DND-41 (cell line): ENCODE results near the gene CACNA2D4.

Experiments
- ATAC-seq: fragments of 200-7000 bp; cut with Tn5 transposase; 3 replicates; pipeline ENCODE4 v1.9.1; 2021; ENCODE audit warnings: low read depth; ENCODE audit not compliant: insufficient read depth
- DNase-seq: peaks from one replicate; pipeline ENCODE4 v3.0.0-alpha.2; 2020
- H2AFZ ChIP-seq: 2 replicates; pipeline ENCODE4 v1.6.0; 2012; ENCODE audit warnings: low read depth, low read length
- H3K27ac ChIP-seq: 2 replicates; pipeline ENCODE4 v1.5.1; 2012; ENCODE audit warnings: low read length, inconsistent platforms
- H3K27me3 ChIP-seq: fragments of 200-600 bp; sonication (generic); 2 replicates; pipeline ENCODE4 v1.6.0; 2012; ENCODE audit warnings: low read length, mild to moderate bottlenecking, inconsistent platforms; ENCODE audit not compliant: insufficient read depth, poor library complexity
- H3K36me3 ChIP-seq: 2 replicates; pipeline ENCODE4 v1.5.1; 2012; ENCODE audit warnings: low read length, inconsistent platforms; ENCODE audit not compliant: insufficient read depth
- H3K4me1 ChIP-seq: 2 replicates; pipeline ENCODE4 v1.5.1; 2012; ENCODE audit warnings: mild to moderate bottlenecking, low read length; ENCODE audit not compliant: insufficient read depth
- H3K4me2 ChIP-seq: 2 replicates; pipeline ENCODE4 v1.6.0; 2012; ENCODE audit warnings: mild to moderate bottlenecking, moderate library complexity, low read length, inconsistent platforms; ENCODE audit not compliant: insufficient read depth
- H3K4me3 ChIP-seq, 2 experiments: fragments of 200-600 bp in 1 of 2; shearing (Covaris generic) in 1 of 2; 2 replicates each; pipeline ENCODE4 v1.5.1; 2012 to 2016; ENCODE audit warnings: inconsistent platforms in 2 of 2, low read length in 2 of 2, mild to moderate bottlenecking in 2 of 2, low read depth in 1 of 2, moderate library complexity in 1 of 2
- H3K79me2 ChIP-seq: 2 replicates; pipeline ENCODE4 v1.6.0; 2012; ENCODE audit warnings: low read length, inconsistent platforms; ENCODE audit not compliant: insufficient read depth
- H3K9ac ChIP-seq: 2 replicates; pipeline ENCODE4 v1.6.0; 2012; ENCODE audit warnings: low read depth, mild to moderate bottlenecking, inconsistent platforms, low read length, moderate library complexity
- H3K9me3 ChIP-seq: 2 replicates; pipeline ENCODE4 v1.5.1; 2012; ENCODE audit warnings: low read length, moderate library complexity, mild to moderate bottlenecking, inconsistent platforms; ENCODE audit not compliant: insufficient read depth, severe bottlenecking
- H4K20me1 ChIP-seq: 2 replicates; pipeline ENCODE4 v1.6.0; 2012; ENCODE audit warnings: low read length; ENCODE audit not compliant: insufficient read depth
- EZH2 ChIP-seq: IDR thresholded peaks from 3 replicates; pipeline ENCODE4 v1.6.1; 2012; ENCODE audit warnings: borderline replicate concordance, low read depth, mild to moderate bottlenecking, moderate library complexity, low read length, inconsistent platforms; ENCODE audit not compliant: severe bottlenecking
- TF ChIP-seq, protein P1 (sequence below): IDR thresholded peaks from 2 replicates; pipeline ENCODE4 v1.5.1; 2012; ENCODE audit warnings: borderline replicate concordance, low read length, moderate library complexity, mild to moderate bottlenecking; ENCODE audit not compliant: poor library complexity, severe bottlenecking; ENCODE audit errors: extremely low read depth

Gene CACNA2D4

DNA sequence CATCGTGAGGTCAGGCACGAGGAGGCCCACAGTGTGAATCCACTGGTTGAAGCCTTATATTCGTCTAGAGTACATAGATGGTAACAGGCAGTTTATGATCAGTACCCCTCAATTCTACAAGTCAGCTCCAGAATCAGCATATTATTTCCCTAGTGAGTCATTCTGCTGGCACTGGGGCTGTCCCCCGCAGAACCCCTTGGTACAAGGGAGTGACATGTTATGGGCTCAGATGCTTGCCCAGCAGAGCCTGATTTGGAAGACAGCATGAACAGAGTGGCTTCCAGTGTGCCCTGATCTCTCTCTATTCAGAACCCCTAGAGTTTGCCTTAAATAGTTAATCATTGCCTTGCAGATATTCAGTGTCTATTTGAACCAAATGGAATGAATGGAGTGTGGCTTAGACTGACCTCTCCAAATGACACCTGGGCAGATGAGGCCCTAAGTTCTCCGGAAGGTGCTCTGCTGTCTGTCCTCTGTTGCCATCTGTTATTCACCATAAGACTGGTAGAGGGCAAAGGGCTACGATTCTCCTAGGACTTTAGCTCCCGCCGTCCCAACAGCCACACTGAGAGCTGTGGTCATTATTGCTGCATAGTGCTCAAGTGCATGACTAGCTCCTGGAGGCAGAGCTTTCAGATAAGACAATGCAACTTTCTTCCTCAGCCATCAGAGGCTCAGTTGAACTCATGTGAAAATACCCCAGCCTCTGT is 41.1 kb downstream of the CACNA2D4 start:
- no peaks in the 10 kb centered on the region for H3K4me1 ChIP-seq
- H3K4me3 ChIP-seq: no peak overlapping the region
- no peak overlapping the region for H3K27ac ChIP-seq
- no peak for DNase-seq
- peaks cover 11% of the 10 kb centered on the region for H3K27me3 ChIP-seq
- no peak overlapping the region for H3K4me2 ChIP-seq
- H2AFZ ChIP-seq: no peak overlapping the region
- no peaks in the 10 kb centered on the region for H3K36me3 ChIP-seq
- H3K79me2 ChIP-seq: no peaks in the 10 kb centered on the region
- no peaks in the 10 kb centered on the region for H3K9me3 ChIP-seq
- H3K9ac ChIP-seq: no peak overlapping the region
- no peak for TF ChIP-seq EZH2
- TF ChIP-seq, protein P1, sequence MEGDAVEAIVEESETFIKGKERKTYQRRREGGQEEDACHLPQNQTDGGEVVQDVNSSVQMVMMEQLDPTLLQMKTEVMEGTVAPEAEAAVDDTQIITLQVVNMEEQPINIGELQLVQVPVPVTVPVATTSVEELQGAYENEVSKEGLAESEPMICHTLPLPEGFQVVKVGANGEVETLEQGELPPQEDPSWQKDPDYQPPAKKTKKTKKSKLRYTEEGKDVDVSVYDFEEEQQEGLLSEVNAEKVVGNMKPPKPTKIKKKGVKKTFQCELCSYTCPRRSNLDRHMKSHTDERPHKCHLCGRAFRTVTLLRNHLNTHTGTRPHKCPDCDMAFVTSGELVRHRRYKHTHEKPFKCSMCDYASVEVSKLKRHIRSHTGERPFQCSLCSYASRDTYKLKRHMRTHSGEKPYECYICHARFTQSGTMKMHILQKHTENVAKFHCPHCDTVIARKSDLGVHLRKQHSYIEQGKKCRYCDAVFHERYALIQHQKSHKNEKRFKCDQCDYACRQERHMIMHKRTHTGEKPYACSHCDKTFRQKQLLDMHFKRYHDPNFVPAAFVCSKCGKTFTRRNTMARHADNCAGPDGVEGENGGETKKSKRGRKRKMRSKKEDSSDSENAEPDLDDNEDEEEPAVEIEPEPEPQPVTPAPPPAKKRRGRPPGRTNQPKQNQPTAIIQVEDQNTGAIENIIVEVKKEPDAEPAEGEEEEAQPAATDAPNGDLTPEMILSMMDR: no peak
- no peaks in the 10 kb centered on the region for H4K20me1 ChIP-seq
- ATAC-seq: no peak

- Histone ChIP-seq H3K4me3 (no peak overlapping the region), H3K9me3 (peaks cover 4% of the 10 kb centered on the region), H3K79me2 (no peaks in the 10 kb centered on the region), H3K27me3 (peaks cover 11% of the 10 kb centered on the region), H2AFZ (no peak overlapping the region), H3K36me3 (no peaks in the 10 kb centered on the region), H4K20me1 (no peaks in the 10 kb centered on the region), H3K9ac (no peak overlapping the region), H3K4me1 (no peaks in the 10 kb centered on the region), H3K4me2 (no peak overlapping the region), H3K27ac (no peak overlapping the region)
- DNase-seq: no peak
- ATAC-seq: no peak
- TF ChIP-seq, protein P1: no peak
- TF ChIP-seq EZH2: no peak
These were observed 42.4 kb downstream of the CACNA2D4 start for GRCh38 chr12:1876086-1876485.

- ATAC-seq (no peak), DNase-seq (no peak)
- no peak overlapping the region for H3K9ac ChIP-seq
- TF ChIP-seq EZH2: no peak
- TF ChIP-seq, protein P1: no peak
- peaks cover 11% of the 10 kb centered on the region for H3K27me3 ChIP-seq
- H3K4me2 ChIP-seq: no peak overlapping the region
- H3K4me3 ChIP-seq: no peak overlapping the region
- no peaks in the 10 kb centered on the region for H3K36me3 ChIP-seq
- H3K27ac ChIP-seq: no peak overlapping the region
- H2AFZ ChIP-seq: no peak overlapping the region
- no peaks in the 10 kb centered on the region for H3K79me2 ChIP-seq
- no peaks in the 10 kb centered on the region for H4K20me1 ChIP-seq
- H3K9me3 ChIP-seq: peaks cover 5% of the 10 kb centered on the region
- no peaks in the 10 kb centered on the region for H3K4me1 ChIP-seq
These were observed 42.8 kb downstream of the CACNA2D4 start for GRCh38 chr12:1875608-1876007.
